ENCODE results near the gene MAML3. TPM values are rescaled to one million over a fixed set of nuclear protein-coding genes. Genes with fewer than 3 reads are reported as not detected.

Gene MAML3
- total and polyA plus RNA-seq, 2 of the 13 experiments (the other 11 are each of a cell fraction or from before 2014, with no cell fraction given): 0.05 to 0.13 TPM

- Histone ChIP-seq H3K4me1 (ENCODE audit: insufficient read depth, low read length) (peaks cover 10% of the 10 kb centered on the region), H3K4me2 (ENCODE audit: low read depth, low read length) (no peak overlapping the region), H3K4me3 (replicated peaks in 1 of 3; ENCODE audit: insufficient read depth in 1 of 3, low read depth in 2 of 3, low read length in 3 of 3) (no peak overlapping the region), H3K27ac (ENCODE audit: extremely low read length, insufficient read depth, low read length) (no peak overlapping the region), H3K27me3 (ENCODE audit: control insufficient read depth in 1 of 2, insufficient read depth in 2 of 2, low read length in 2 of 2) (no peaks in the 10 kb centered on the region; a peak in 1 of 5 replicates), H3K79me2 (ENCODE audit: insufficient read depth, low read length) (no peaks in the 10 kb centered on the region), H3K9ac (ENCODE audit: insufficient read depth, low read depth, low read length) (no peak overlapping the region), H2AFZ (ENCODE audit: low read length) (no peak overlapping the region), H3K36me3 (replicated peaks in 1 of 2; ENCODE audit: control insufficient read depth in 1 of 2, insufficient read depth in 2 of 2, low read length in 2 of 2) (no peaks in the 10 kb centered on the region), H4K20me1 (ENCODE audit: insufficient read depth, low read length) (no peaks in the 10 kb centered on the region), H3K9me3 (ENCODE audit: low read length) (no peaks in the 10 kb centered on the region)
- in situ Hi-C loops (cut with HindIII; ENCODE audit: extremely low pct_ligation_motif_present, low pct_unique_long_range_greater_than_20kb): no loop called here
- TF ChIP-seq MZF1 (CRISPR knock-in tag; IDR thresholded peaks at IDR 0.05; ENCODE audit: borderline replicate concordance) (no peak), CENPBD1 (CRISPR knock-in tag; IDR thresholded peaks at IDR 0.05; ENCODE audit: borderline replicate concordance, low read depth) (no peak), CENPT (CRISPR knock-in tag; IDR thresholded peaks at IDR 0.05; ENCODE audit: low read depth) (no peak), SUZ12 (IDR thresholded peaks at IDR 0.05; ENCODE audit: low read depth, low read length) (no peak), BORCS8-MEF2B (CRISPR knock-in tag; IDR thresholded peaks at IDR 0.05) (no peak), ZNF781 (CRISPR knock-in tag; IDR thresholded peaks at IDR 0.05; ENCODE audit: borderline replicate concordance, not compliant biosample characterization) (no peak), NR2F1 (CRISPR knock-in tag; IDR thresholded peaks at IDR 0.05) (no peak), CEBPZ (IDR thresholded peaks at IDR 0.05; ENCODE audit: low read length) (no peak), HNRNPLL (IDR thresholded peaks at IDR 0.05; ENCODE audit: low read depth, low read length, poor library complexity, severe bottlenecking) (no peak), ZNF34 (CRISPR knock-in tag; IDR thresholded peaks at IDR 0.05; ENCODE audit: borderline replicate concordance) (no peak), HMGA1 (CRISPR knock-in tag; conservative IDR thresholded peaks at IDR 0.05) (no peak), BRCA1 (CRISPR knock-in tag; IDR thresholded peaks at IDR 0.05) (no peak), TAF1 (CRISPR knock-in tag; IDR thresholded peaks at IDR 0.05) (no peak), SIN3B (IDR thresholded peaks at IDR 0.05; ENCODE audit: low read length) (no peak), ZNF296 (CRISPR knock-in tag; conservative IDR thresholded peaks at IDR 0.05) (no peak)
- TF ChIP-seq, protein P1, sequence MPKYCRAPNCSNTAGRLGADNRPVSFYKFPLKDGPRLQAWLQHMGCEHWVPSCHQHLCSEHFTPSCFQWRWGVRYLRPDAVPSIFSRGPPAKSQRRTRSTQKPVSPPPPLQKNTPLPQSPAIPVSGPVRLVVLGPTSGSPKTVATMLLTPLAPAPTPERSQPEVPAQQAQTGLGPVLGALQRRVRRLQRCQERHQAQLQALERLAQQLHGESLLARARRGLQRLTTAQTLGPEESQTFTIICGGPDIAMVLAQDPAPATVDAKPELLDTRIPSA (CRISPR knock-in tag; IDR thresholded peaks at IDR 0.05; ENCODE audit: borderline replicate concordance): no peak
- TF ChIP-seq, protein P2, sequence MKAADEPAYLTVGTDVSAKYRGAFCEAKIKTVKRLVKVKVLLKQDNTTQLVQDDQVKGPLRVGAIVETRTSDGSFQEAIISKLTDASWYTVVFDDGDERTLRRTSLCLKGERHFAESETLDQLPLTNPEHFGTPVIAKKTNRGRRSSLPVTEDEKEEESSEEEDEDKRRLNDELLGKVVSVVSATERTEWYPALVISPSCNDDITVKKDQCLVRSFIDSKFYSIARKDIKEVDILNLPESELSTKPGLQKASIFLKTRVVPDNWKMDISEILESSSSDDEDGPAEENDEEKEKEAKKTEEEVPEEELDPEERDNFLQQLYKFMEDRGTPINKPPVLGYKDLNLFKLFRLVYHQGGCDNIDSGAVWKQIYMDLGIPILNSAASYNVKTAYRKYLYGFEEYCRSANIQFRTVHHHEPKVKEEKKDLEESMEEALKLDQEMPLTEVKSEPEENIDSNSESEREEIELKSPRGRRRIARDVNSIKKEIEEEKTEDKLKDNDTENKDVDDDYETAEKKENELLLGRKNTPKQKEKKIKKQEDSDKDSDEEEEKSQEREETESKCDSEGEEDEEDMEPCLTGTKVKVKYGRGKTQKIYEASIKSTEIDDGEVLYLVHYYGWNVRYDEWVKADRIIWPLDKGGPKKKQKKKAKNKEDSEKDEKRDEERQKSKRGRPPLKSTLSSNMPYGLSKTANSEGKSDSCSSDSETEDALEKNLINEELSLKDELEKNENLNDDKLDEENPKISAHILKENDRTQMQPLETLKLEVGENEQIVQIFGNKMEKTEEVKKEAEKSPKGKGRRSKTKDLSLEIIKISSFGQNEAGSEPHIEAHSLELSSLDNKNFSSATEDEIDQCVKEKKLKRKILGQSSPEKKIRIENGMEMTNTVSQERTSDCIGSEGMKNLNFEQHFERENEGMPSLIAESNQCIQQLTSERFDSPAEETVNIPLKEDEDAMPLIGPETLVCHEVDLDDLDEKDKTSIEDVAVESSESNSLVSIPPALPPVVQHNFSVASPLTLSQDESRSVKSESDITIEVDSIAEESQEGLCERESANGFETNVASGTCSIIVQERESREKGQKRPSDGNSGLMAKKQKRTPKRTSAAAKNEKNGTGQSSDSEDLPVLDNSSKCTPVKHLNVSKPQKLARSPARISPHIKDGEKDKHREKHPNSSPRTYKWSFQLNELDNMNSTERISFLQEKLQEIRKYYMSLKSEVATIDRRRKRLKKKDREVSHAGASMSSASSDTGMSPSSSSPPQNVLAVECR (CRISPR knock-in tag; IDR thresholded peaks at IDR 0.05; ENCODE audit: borderline replicate concordance): no peak
- intact Hi-C loops (cut with micrococcal nuclease; ENCODE audit: unreplicated experiment): no loop called here
- no peak for FAIRE-seq
- ATAC-seq: no peak
- ChIA-PET CTCF (ENCODE audit: low intra/inter-chr PET ratio, low total read pairs) (no interaction called here), POLR2A (no interaction called here)
- no TSS peak for BruUV-seq (replicated peaks)
- 0% methylated on average over 1 of the region's 1 CpG for WGBS (ENCODE audit: low lambda C conversion rate)
- no peak for DNase-seq (ENCODE audit: low spot score)
Measured at GRCh38 chr4:140059159-140059558, 94.8 kb downstream of the MAML3 start.

Data from HepG2 (cell line).